Measurements from ENCODE around the gene CETN3.
"Not testable (repeated sequence)": the region's sequence is repeated elsewhere in the genome, so short reads cannot be mapped to it uniquely, and the experiment has no call there.

Gene CETN3

DNA sequence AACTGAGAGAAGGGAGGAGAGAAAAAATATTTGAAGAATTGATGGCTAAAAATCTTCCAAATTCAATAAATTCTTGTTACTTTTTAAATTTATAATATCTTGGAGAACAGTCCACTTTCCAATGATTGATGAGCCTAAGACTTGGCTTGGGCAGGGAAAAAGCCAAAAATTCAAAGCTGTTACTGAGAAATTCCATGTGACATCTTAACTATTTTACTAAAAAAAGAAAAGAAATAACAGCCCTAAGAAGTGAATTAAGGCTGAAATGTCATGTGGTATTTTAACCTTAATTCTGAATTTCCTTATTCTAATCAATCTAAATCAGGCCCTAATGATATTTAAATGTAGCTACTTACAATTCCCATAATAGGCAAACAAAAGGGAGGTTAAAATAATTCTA lies 53.4 kb downstream of the CETN3 start:
- no peak overlapping the region for H3K4me3 ChIP-seq (replicated peaks in 1 of 2; ENCODE audit: low read depth in 2 of 2, low read length in 2 of 2)
- no peak for DNase-seq (ENCODE audit: low read depth in 2 of 2)
- no peak for TF ChIP-seq CTCF (IDR thresholded peaks at IDR 0.05; ENCODE audit: low read depth, low read length)

GRCh38 chr5:90355635-90356034 lies 53.9 kb downstream of the CETN3 start:
- no peak overlapping the region for H3K4me3 ChIP-seq (replicated peaks in 1 of 2; ENCODE audit: low read depth in 2 of 2, low read length in 2 of 2)
- no peak for DNase-seq (ENCODE audit: low read depth in 2 of 2)
- TF ChIP-seq CTCF (IDR thresholded peaks at IDR 0.05; ENCODE audit: low read depth, low read length) = no peak

- H3K4me3 ChIP-seq (replicated peaks in 1 of 2; ENCODE audit: low read depth in 2 of 2, low read length in 2 of 2) = no peak overlapping the region
- no peak for DNase-seq (ENCODE audit: low read depth in 2 of 2)
- no peak for TF ChIP-seq CTCF (IDR thresholded peaks at IDR 0.05; ENCODE audit: low read depth, low read length)
These were observed 56.3 kb downstream of the CETN3 start for GRCh38 chr5:90353254-90353653.

DNA sequence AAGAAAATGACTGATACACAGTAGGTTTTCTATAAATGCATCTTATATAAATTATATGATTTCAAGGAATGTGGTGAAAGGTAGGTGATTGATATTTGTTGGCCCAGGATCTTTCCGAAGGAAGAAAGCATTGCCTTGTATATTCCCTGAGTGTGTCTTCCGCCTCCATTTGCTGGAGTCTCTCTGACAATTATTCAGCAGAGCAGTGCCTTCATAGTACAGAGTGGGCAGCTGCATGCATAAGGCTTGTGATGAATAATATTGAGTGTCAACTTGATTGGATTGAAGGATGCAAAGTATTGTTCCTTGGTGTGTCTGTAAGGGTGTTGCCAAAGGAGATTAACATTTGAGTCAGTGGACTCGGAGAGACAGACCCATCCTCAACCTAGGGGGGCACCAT lies 58.5 kb downstream of the CETN3 start:
- no peak for TF ChIP-seq CTCF (IDR thresholded peaks at IDR 0.05; ENCODE audit: low read depth, low read length)
- DNase-seq (ENCODE audit: low read depth in 2 of 2) = no peak
- no peak overlapping the region for H3K4me3 ChIP-seq (replicated peaks in 1 of 2; ENCODE audit: low read depth in 2 of 2, low read length in 2 of 2)

GRCh38 chr5:90347462-90347861 lies 62.1 kb downstream of the CETN3 start:
- no peak overlapping the region for H3K4me3 ChIP-seq (replicated peaks in 1 of 2; ENCODE audit: low read depth in 2 of 2, low read length in 2 of 2)
- no peak for TF ChIP-seq CTCF (IDR thresholded peaks at IDR 0.05; ENCODE audit: low read depth, low read length)
- DNase-seq (ENCODE audit: low read depth in 2 of 2) = no peak

GRCh38 chr5:90345684-90346083 lies 63.9 kb downstream of the CETN3 start:
- DNase-seq (ENCODE audit: low read depth in 2 of 2) = no peak
- H3K4me3 ChIP-seq (replicated peaks in 1 of 2; ENCODE audit: low read depth in 2 of 2, low read length in 2 of 2) = no peak overlapping the region
- TF ChIP-seq CTCF (IDR thresholded peaks at IDR 0.05; ENCODE audit: low read depth, low read length) = no peak

DNA sequence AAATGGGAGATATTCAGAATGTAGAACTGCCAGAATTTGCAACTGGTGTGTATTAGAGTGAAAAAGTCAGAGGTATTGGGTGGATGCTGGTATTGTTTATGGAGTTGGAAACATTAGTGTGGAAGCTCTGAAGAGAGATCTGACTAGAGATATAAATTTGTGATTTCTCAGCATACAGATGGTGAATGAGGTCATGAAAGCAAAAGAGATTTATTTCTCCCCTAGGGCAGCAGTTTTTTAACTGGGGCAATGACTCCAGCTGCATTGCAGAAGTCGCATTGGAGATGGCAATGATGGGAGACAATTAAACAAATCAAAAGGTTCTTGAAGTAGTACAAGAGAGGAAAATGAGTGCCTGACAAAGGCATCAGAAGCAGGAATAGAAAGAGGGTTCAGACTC lies 64.9 kb downstream of the CETN3 start:
- H3K4me3 ChIP-seq (replicated peaks in 1 of 2; ENCODE audit: low read depth in 2 of 2, low read length in 2 of 2) = no peak overlapping the region
- no peak for TF ChIP-seq CTCF (IDR thresholded peaks at IDR 0.05; ENCODE audit: low read depth, low read length)
- DNase-seq (ENCODE audit: low read depth in 2 of 2) = no peak

GRCh38 chr5:90343731-90344130 lies 65.8 kb downstream of the CETN3 start:
- not testable (repeated sequence) for H3K4me3 ChIP-seq (replicated peaks in 1 of 2; ENCODE audit: low read depth in 2 of 2, low read length in 2 of 2); DNase-seq (ENCODE audit: low read depth in 2 of 2)
